Measurements from ENCODE around the gene ERMAP.
"Not testable (repeated sequence)": the region's sequence is repeated elsewhere in the genome, so short reads cannot be mapped to it uniquely, and the experiment has no call there.

ERMAP gene

GRCh38 chr1:42806593-42806992 is 10.3 kb upstream of the ERMAP start:
- no peak for DNase-seq (ENCODE audit: low read depth in 1 of 2, low spot score in 1 of 2)

- DNase-seq (ENCODE audit: low read depth in 1 of 2, low spot score in 1 of 2) = no peak
Measured at GRCh38 chr1:42807056-42807668, 9.8 kb upstream of the ERMAP start.

GRCh38 chr1:42814815-42815214 is 2.1 kb upstream of the ERMAP start:
- not testable (repeated sequence) for DNase-seq (ENCODE audit: low read depth in 1 of 2, low spot score in 1 of 2)

GRCh38 chr1:42815941-42816584 is 859 bp upstream of the ERMAP start:
- no peak for DNase-seq (ENCODE audit: low read depth in 1 of 2, low spot score in 1 of 2)

- DNase-seq (ENCODE audit: low read depth in 1 of 2, low spot score in 1 of 2) = no peak
Measured at GRCh38 chr1:42817440-42817767, 482 bp downstream of the ERMAP start.

GRCh38 chr1:42817976-42818375 is 1.1 kb downstream of the ERMAP start:
- no peak for DNase-seq (ENCODE audit: low read depth in 1 of 2, low spot score in 1 of 2)

- DNase-seq (ENCODE audit: low read depth in 1 of 2, low spot score in 1 of 2) = no peak
Measured at GRCh38 chr1:42820813-42821212, 3.9 kb downstream of the ERMAP start.

- no peak for DNase-seq (ENCODE audit: low read depth in 1 of 2, low spot score in 1 of 2)
Measured at GRCh38 chr1:42821690-42822089, 4.8 kb downstream of the ERMAP start.

GRCh38 chr1:42822800-42823392 is 6.0 kb downstream of the ERMAP start:
- no peak for DNase-seq (ENCODE audit: low read depth in 1 of 2, low spot score in 1 of 2)

- DNase-seq (ENCODE audit: low read depth in 1 of 2, low spot score in 1 of 2) = no peak
Measured at GRCh38 chr1:42824481-42825035, 7.6 kb downstream of the ERMAP start.

- no peak for DNase-seq (ENCODE audit: low read depth in 1 of 2, low spot score in 1 of 2)
Measured at GRCh38 chr1:42825036-42825851, 8.3 kb downstream of the ERMAP start.

- no peak for DNase-seq (ENCODE audit: low read depth in 1 of 2, low spot score in 1 of 2)
Measured at GRCh38 chr1:42830631-42831030, 13.7 kb downstream of the ERMAP start.

- DNase-seq (ENCODE audit: low read depth in 1 of 2, low spot score in 1 of 2) = no peak
Measured at GRCh38 chr1:42831273-42831672, 14.4 kb downstream of the ERMAP start.

- no peak for DNase-seq (ENCODE audit: low read depth in 1 of 2, low spot score in 1 of 2)
Measured at GRCh38 chr1:42832641-42833240, 15.8 kb downstream of the ERMAP start.

- DNase-seq (ENCODE audit: low read depth in 1 of 2, low spot score in 1 of 2) = no peak
Measured at GRCh38 chr1:42833981-42834380, 17.1 kb downstream of the ERMAP start.

- no peak for DNase-seq (ENCODE audit: low read depth in 1 of 2, low spot score in 1 of 2)
Measured at GRCh38 chr1:42834803-42835202, 17.9 kb downstream of the ERMAP start.

- DNase-seq (ENCODE audit: low read depth in 1 of 2, low spot score in 1 of 2) = no peak
Measured at GRCh38 chr1:42835422-42835821, 18.5 kb downstream of the ERMAP start.

- DNase-seq (ENCODE audit: low read depth in 1 of 2, low spot score in 1 of 2) = no peak
Measured at GRCh38 chr1:42837709-42838108, 20.8 kb downstream of the ERMAP start.

- DNase-seq (ENCODE audit: low read depth in 1 of 2, low spot score in 1 of 2) = no peak
Measured at GRCh38 chr1:42838482-42839190, 21.7 kb downstream of the ERMAP start.

GRCh38 chr1:42841010-42841409 is 24.1 kb downstream of the ERMAP start:
- DNase-seq (ENCODE audit: low read depth in 1 of 2, low spot score in 1 of 2) = no peak
